CD1c-positive myeloid dendritic cell (primary cell): Measurements from ENCODE around the gene UBE4A.

Experiments used
- DNase-seq: peaks from one replicate; pipeline ENCODE4 v3.0.0-alpha.2; 2016; ENCODE audit errors: extremely low spot score

Gene UBE4A

GRCh38 chr11:118359295-118359958 is at the start of gene UBE4A:
UBE4A (plus strand) TSS chr11:118359600; CDS start chr11:118365081, 5,481 bp downstream.
- DNase-seq = peak; percentile 97

- DNase-seq = no peak
Measured at GRCh38 chr11:118310271-118310670, 49.1 kb upstream of the UBE4A start.

- DNase-seq = no peak
Measured at GRCh38 chr11:118310781-118311485, 48.5 kb upstream of the UBE4A start.

GRCh38 chr11:118311518-118311917 is 47.9 kb upstream of the UBE4A start:
- no peak for DNase-seq

- DNase-seq = no peak
Measured at GRCh38 chr11:118312328-118312727, 47.1 kb upstream of the UBE4A start.

- no peak for DNase-seq
Measured at GRCh38 chr11:118313242-118313641, 46.2 kb upstream of the UBE4A start.

GRCh38 chr11:118314988-118315411 is 44.4 kb upstream of the UBE4A start:
- DNase-seq = no peak

GRCh38 chr11:118318124-118318523 is 41.3 kb upstream of the UBE4A start:
- no peak for DNase-seq

GRCh38 chr11:118318581-118319336 is 40.6 kb upstream of the UBE4A start:
- DNase-seq = peak; percentile 83

- DNase-seq = peak; percentile 86
Measured at GRCh38 chr11:118319337-118319707, 40.1 kb upstream of the UBE4A start.

GRCh38 chr11:118320515-118320914 is 38.9 kb upstream of the UBE4A start:
- no peak for DNase-seq

GRCh38 chr11:118321386-118322082 is 37.9 kb upstream of the UBE4A start:
- DNase-seq = peak; percentile 43

GRCh38 chr11:118322721-118323120 is 36.7 kb upstream of the UBE4A start:
- no peak for DNase-seq

GRCh38 chr11:118325283-118325682 is 34.1 kb upstream of the UBE4A start:
- no peak for DNase-seq

- DNase-seq = no peak
Measured at GRCh38 chr11:118328745-118329144, 30.7 kb upstream of the UBE4A start.

GRCh38 chr11:118334745-118335144 is 24.7 kb upstream of the UBE4A start:
- DNase-seq = no peak

- peak; percentile 61 for DNase-seq
Measured at GRCh38 chr11:118338637-118339061, 20.8 kb upstream of the UBE4A start.

GRCh38 chr11:118339281-118339961 is 20.0 kb upstream of the UBE4A start:
- DNase-seq = no peak

- no peak for DNase-seq
Measured at GRCh38 chr11:118340449-118340848, 19.0 kb upstream of the UBE4A start.

- no peak for DNase-seq
Measured at GRCh38 chr11:118341261-118341660, 18.1 kb upstream of the UBE4A start.

GRCh38 chr11:118341815-118342489 is 17.4 kb upstream of the UBE4A start:
- DNase-seq = no peak
